Heart right ventricle (tissue), 16 donors: ENCODE measurements around the gene KCNH1. TPM values are rescaled to one million over a fixed set of nuclear protein-coding genes. Genes with fewer than 3 reads are reported as not detected.

Experiments used
- ATAC-seq, 8 donors: fragments of 200-7000 bp; cut with Tn5 transposase; one replicate each; pipeline ENCODE4 v1.9.1; 2020; ENCODE audit warnings: mild to moderate bottlenecking in 8 of 8, moderate library complexity in 8 of 8, moderate number of reproducible peaks in 1 of 8
- DNase-seq, 2 donors: peaks; one replicate each; pipeline ENCODE4 v3.0.0-alpha.2; 2020
- H3K27ac ChIP-seq, 10 donors: fragments of 200-600 bp; sonication (generic) in 2 of 10; one replicate each; pipeline versions ENCODE4 v1.5.0 to v1.8.0; 2020 to 2022; ENCODE audit warnings: mild to moderate bottlenecking in 3 of 10
- H3K27me3 ChIP-seq, 7 donors: fragments of 200-600 bp; one replicate each; pipeline ENCODE4 v1.8.0; 2021 to 2022; ENCODE audit warnings: mild to moderate bottlenecking in 2 of 7
- H3K36me3 ChIP-seq, 9 donors: fragments of 200-600 bp; sonication (generic) in 1 of 9; one replicate each; pipeline versions ENCODE4 v1.5.0 to v1.8.0; 2020 to 2022; ENCODE audit warnings: mild to moderate bottlenecking in 2 of 9
- H3K4me1 ChIP-seq, 9 donors: fragments of 200-600 bp; sonication (generic) in 1 of 9; one replicate each; pipeline versions ENCODE4 v1.5.0 to v1.8.0; 2020 to 2022; ENCODE audit warnings: mild to moderate bottlenecking in 4 of 9
- H3K4me3 ChIP-seq, 10 donors: fragments of 200-600 bp; sonication (generic) in 2 of 10; one replicate each; pipeline versions ENCODE4 v1.5.0 to v1.8.0; 2020 to 2022; ENCODE audit warnings: mild to moderate bottlenecking in 7 of 10, moderate library complexity in 2 of 10
- H3K9me3 ChIP-seq, 11 donors: fragments of 200-600 bp in 10 of 11; sonication (generic) in 2 of 11; one replicate each; pipeline versions ENCODE4 v1.5.0 to v1.8.0; 2013 to 2022; ENCODE audit warnings: mild to moderate bottlenecking in 2 of 11, control low read depth in 1 of 11, moderate library complexity in 1 of 11
- CTCF ChIP-seq, 9 donors: fragments of 200-600 bp; sonication (generic) in 2 of 9; IDR thresholded peaks; one replicate each; pipeline versions ENCODE4 v1.5.0 to v1.8.0; 2021 to 2022; ENCODE audit warnings: antibody characterized with exemption in 9 of 9, mild to moderate bottlenecking in 5 of 9, moderate library complexity in 1 of 9
- WGBS, 2 donors: extraction: QIAGEN DNeasy Blood & Tissue Kit; methylation state at CpG; one replicate each; pipeline ENCODE4 v1.1.7; 2013; ENCODE audit warnings: inconsistent platforms in 1 of 2; 5-methylcytosine and 5-hydroxymethylcytosine counted together
- intact Hi-C, 10 donors: fragments of 100-400 bp; cut with DNase I; formaldehyde crosslinking; loops; one replicate each; pipeline versions ENCODE4 v1.11.1 to v1.14.2; 2022
- polyA plus RNA-seq, 2 donors: library from polyadenylated mRNA; stranded (reverse); fragments of 200-250 nt; gene quantifications; one replicate each; pipeline ENCODE4 v1.2.3, GENCODE V29; 2013
- total RNA-seq, 10 donors: library from RNA; stranded (reverse); fragmentation: NEBNext Ultra II Directional in 3 of 10; extraction: Animal tissue kit (Norgen Biotek cat#: 25700) in 3 of 10; gene quantifications; one replicate each; pipeline versions ENCODE4 v1.2.1 to v1.2.4, GENCODE V29; 2021 to 2023
- donor health status: Arrhythmogenic right ventricular cardiomyopathy.
- donor health status: ischemic (EF 13 %, LVEDD 7.1; RV severe dilation, severe dysfunction).
- donor health status: healthy with polysubstance abuse.
- donor health status: DM: no; HTN: yes; CAD: no.
- donor health status: DM: no; HTN: no; CAD: no.
- donor health status: ischemic (EF 25% LVEDD 6.9; RV normal size, moderate dysfunction).
- donor health status: ischemic (EF 25% LVEDD 5.7; RV mildly dilated, moderate dysfunction).
- donor health status: healthy.
- donor health status: DM: yes; HTN: yes; CAD: no.
- donor health status: Ischemic cardiomyopathy.
- donor health status: ischemic (EF 35%, LVEDD 5.7; RV mildly dilated, moderate dysfunction).
- donor health status: nonischemic (EF 11% LVEDD 7.7; RV severe dilation, severe dysfunction).
- donor health status: DM: yes; HTN: yes; CAD: no.
- donor health status: PGD.
- donor health status: ischemic (EF 29% LVEDD 5.4; RV normal size, mild dysfunction).
- donor health status: nonischemic (EF 23%, LVEDD 6.1; RV moderate dilation, normal function).

The KCNH1 gene
- total and polyA plus RNA-seq, 12 donors: 0.09 TPM; not detected in 11

DNA sequence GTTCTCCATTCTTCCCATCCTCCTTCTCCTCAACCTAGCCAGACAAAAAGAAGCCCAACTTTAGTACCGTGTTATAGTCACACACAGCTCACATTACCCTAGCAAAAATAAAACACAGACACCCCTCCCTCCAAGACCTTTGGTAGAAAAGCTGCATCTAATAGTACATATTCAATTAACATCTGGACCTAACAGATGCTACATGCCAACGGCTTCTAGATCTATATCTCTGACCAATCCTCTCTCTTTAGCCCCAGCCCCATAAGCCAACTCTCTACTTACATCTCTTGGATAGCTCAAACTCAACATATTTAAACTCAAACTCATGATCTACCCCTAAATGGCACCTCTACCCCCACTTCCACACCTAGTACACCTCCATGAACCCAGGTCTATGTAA lies 233.1 kb downstream of the KCNH1 start:
- H3K4me3 ChIP-seq: no peak overlapping the region
- DNase-seq: no peak
- H3K9me3 ChIP-seq: no peaks in the 10 kb centered on the region
- no peaks in the 10 kb centered on the region for H3K36me3 ChIP-seq
- intact Hi-C loops: no loop called here
- TF ChIP-seq CTCF (IDR thresholded peaks at IDR 0.05): no peak
- no peaks in the 10 kb centered on the region for H3K27me3 ChIP-seq
- WGBS, 2 donors: 68 to 69% methylated on average over 2 of the region's 2 CpGs
- no peak overlapping the region for H3K27ac ChIP-seq
- H3K4me1 ChIP-seq: peaks cover 0 to 2% (median 0%) of the 10 kb centered on the region in 9 donors
- ATAC-seq: no peak

- Histone ChIP-seq H3K36me3 (no peaks in the 10 kb centered on the region), H3K27ac (no peak overlapping the region), H3K27me3 (no peaks in the 10 kb centered on the region), H3K4me1 (no peaks in the 10 kb centered on the region), H3K9me3 (no peaks in the 10 kb centered on the region), H3K4me3 (no peak overlapping the region)
- DNase-seq (no peak), ATAC-seq (no peak)
- TF ChIP-seq CTCF (IDR thresholded peaks at IDR 0.05): no peak
- intact Hi-C loops: no loop called here
- WGBS, 2 donors: 30 to 57% methylated on average over 2 of the region's 2 CpGs
These were observed 233.9 kb downstream of the KCNH1 start for GRCh38 chr1:210900079-210900478.

DNA sequence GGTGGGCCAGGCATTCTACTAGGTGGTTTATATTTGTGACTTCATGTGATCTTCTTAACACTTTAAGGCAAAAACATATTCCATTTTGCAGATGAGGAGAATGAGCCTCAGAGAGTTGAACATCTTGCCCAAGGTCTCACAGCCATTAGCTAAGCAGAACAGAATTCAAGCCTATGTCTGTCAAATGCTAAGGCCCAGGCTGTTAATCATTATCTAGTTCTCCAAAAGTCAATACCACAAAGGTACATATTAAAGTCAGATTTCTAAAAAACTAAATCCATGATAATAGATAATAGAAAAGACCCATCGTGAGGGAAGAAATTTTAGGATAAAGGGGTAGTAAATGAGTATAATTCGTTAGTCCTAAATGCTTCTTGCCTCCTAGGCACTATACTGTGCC lies 234.3 kb downstream of the KCNH1 start:
- TF ChIP-seq CTCF (IDR thresholded peaks at IDR 0.05): no peak
- intact Hi-C loops: no loop called here
- whole genome bisulfite sequencing, 2 donors: 54 to 66% methylated on average over 2 of the region's 2 CpGs
- H3K9me3 ChIP-seq: peaks cover 0 to 3% (median 0%) of the 10 kb centered on the region in 11 donors
- no peaks in the 10 kb centered on the region for H3K36me3 ChIP-seq
- ATAC-seq (no peak), DNase-seq (no peak)
- no peak overlapping the region for H3K4me3 ChIP-seq
- H3K27me3 ChIP-seq: no peaks in the 10 kb centered on the region
- no peak overlapping the region for H3K27ac ChIP-seq
- no peaks in the 10 kb centered on the region for H3K4me1 ChIP-seq

GRCh38 chr1:210898473-210898872 lies 235.5 kb downstream of the KCNH1 start:
- peaks cover 0 to 15% (median 6%) of the 10 kb centered on the region in 11 donors for H3K9me3 ChIP-seq
- no peak for DNase-seq
- H3K4me1 ChIP-seq: no peaks in the 10 kb centered on the region
- WGBS, 2 donors: 74 to 84% methylated on average over 5 of the region's 5 CpGs
- no peak for TF ChIP-seq CTCF (IDR thresholded peaks at IDR 0.05)
- no peak overlapping the region for H3K27ac ChIP-seq
- no peak overlapping the region for H3K4me3 ChIP-seq
- intact Hi-C loops: no loop called here
- no peak for ATAC-seq
- no peaks in the 10 kb centered on the region for H3K36me3 ChIP-seq
- no peaks in the 10 kb centered on the region for H3K27me3 ChIP-seq
